ENCODE data around the gene SMARCA2.

DNA sequence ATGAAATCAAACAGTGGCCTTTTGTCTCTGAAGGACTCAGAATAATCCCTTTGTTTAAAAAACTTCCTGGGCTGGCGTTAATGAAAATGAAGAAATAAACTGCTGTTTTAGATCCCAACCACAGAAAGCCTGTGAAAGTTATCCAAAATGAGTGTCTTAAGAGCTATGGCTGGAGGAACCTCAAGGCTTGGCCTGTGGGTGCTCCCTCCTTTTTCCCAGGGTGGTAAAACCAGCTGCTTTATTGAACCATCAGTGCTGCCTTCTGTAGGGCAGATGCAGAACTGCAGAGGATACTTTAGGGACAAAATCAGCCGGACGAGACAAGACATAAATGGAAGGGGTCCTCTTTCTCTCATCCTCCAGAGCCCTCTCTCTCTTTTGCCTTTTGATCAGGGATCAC lies 100.9 kb downstream of the SMARCA2 start:
- TF ChIP-seq CTCF (conservative IDR thresholded peaks at IDR 0.05; ENCODE audit: low read depth, low read length) (peak; percentile 57), EZH2phosphoT487 (IDR thresholded peaks at IDR 0.05; ENCODE audit: borderline replicate concordance, low read length) (no peak)

Data from PC-3 (cell line).